SU-DHL-6 (cell line): Measurements from ENCODE around the gene AHSA1.

Experiments
- H2AFZ ChIP-seq: fragments of 200-600 bp; sonication (generic); 2 replicates; pipeline ENCODE4 v1.6.1; 2014; ENCODE audit warnings: low read depth, mild to moderate bottlenecking, moderate library complexity, mixed read lengths, antibody characterized with exemption, low read length; ENCODE audit not compliant: severe bottlenecking
- H3F3A ChIP-seq: fragments of 200-600 bp; shearing (Covaris generic); 2 replicates; pipeline ENCODE4 v1.6.0; 2016; ENCODE audit warnings: antibody characterized with exemption, mild to moderate bottlenecking; ENCODE audit not compliant: insufficient read depth
- H3K27ac ChIP-seq: fragments of 200-600 bp; sonication (generic); 2 replicates; pipeline ENCODE4 v1.5.1; 2016; ENCODE audit warnings: low read depth, mild to moderate bottlenecking, low read length, moderate library complexity, mixed read lengths
- H3K27me3 ChIP-seq: fragments of 200-600 bp; sonication (generic), shearing (Covaris generic); 2 replicates; pipeline ENCODE4 v1.6.0; 2014; ENCODE audit warnings: mild to moderate bottlenecking, low read length
- H3K36me3 ChIP-seq: fragments of 200-600 bp; sonication (generic); 2 replicates; pipeline ENCODE4 v1.6.1; 2014; ENCODE audit warnings: mild to moderate bottlenecking, low read length, mixed read lengths
- H3K4me2 ChIP-seq: fragments of 300-600, 200-600 bp; shearing (Covaris generic), sonication (generic); 2 replicates; pipeline ENCODE4 v1.6.0; 2014; ENCODE audit warnings: low read length, low read depth, mild to moderate bottlenecking; ENCODE audit not compliant: poor library complexity, severe bottlenecking
- H3K4me3 ChIP-seq: fragments of 200-600 bp; sonication (generic); 2 replicates; pipeline ENCODE4 v1.5.1; 2014; ENCODE audit warnings: antibody characterized with exemption, low read length, mild to moderate bottlenecking, mixed read lengths; ENCODE audit not compliant: insufficient read depth, poor library complexity, severe bottlenecking
- H3K79me2 ChIP-seq: fragments of 200-600 bp; sonication (generic); 2 replicates; pipeline ENCODE4 v1.6.1; 2014; ENCODE audit warnings: mild to moderate bottlenecking, low read length, moderate library complexity; ENCODE audit not compliant: insufficient read depth
- H3K9ac ChIP-seq: fragments of 200-600 bp; sonication (generic); 2 replicates; pipeline ENCODE4 v1.7.0; 2014; ENCODE audit warnings: mild to moderate bottlenecking, low read length
- H3K9me2 ChIP-seq: fragments of 200-600 bp; sonication (generic); replicated peaks from 2 replicates; pipeline ENCODE4 v1.6.1; 2014; ENCODE audit warnings: low read length; ENCODE audit not compliant: insufficient read depth
- H3K9me3 ChIP-seq: fragments of 200-600 bp; sonication (generic); 2 replicates; pipeline ENCODE4 v1.6.1; 2014; ENCODE audit warnings: low read length, mixed read lengths; ENCODE audit not compliant: insufficient read depth
- H4K20me1 ChIP-seq: fragments of 200-600 bp; sonication (generic); 2 replicates; pipeline ENCODE4 v1.6.1; 2014; ENCODE audit warnings: low read depth, mild to moderate bottlenecking, antibody characterized with exemption, low read length, moderate library complexity, mixed read lengths
- EZH2phosphoT487 ChIP-seq: fragments of 200-600 bp; sonication (generic), shearing (Covaris generic); conservative IDR thresholded peaks from 2 replicates; pipeline ENCODE4 v1.6.1; 2018; ENCODE audit warnings: mild to moderate bottlenecking, antibody characterized with exemption, low read length, moderate library complexity, mixed read lengths
- TF ChIP-seq, protein P1 (sequence below): fragments of 200-600 bp; sonication (generic); IDR thresholded peaks from one replicate; pipeline ENCODE4 v1.5.1; 2017; ENCODE audit warnings: antibody characterized with exemption, mild to moderate bottlenecking, low read length, moderate library complexity; ENCODE audit not compliant: insufficient read depth, poor library complexity, severe bottlenecking

Gene AHSA1

GRCh38 chr14:77459072-77459723 lies 1.3 kb downstream of the AHSA1 start:
- Histone ChIP-seq H3K9me3 (no peaks in the 10 kb centered on the region), H2AFZ (no peak overlapping the region), H4K20me1 (peaks cover 9% of the 10 kb centered on the region; the same call in 1 of the 2 replicates), H3F3A (peaks cover 9% of the 10 kb centered on the region; the same call in 1 of the 2 replicates), H3K4me3 (peak overlapping the region; percentile 91), H3K9ac (peak overlapping the region; percentile 90), H3K9me2 (no peaks in the 10 kb centered on the region), H3K79me2 (peaks cover 44% of the 10 kb centered on the region), H3K27ac (peak overlapping the region; percentile 82), H3K36me3 (peaks cover 12% of the 10 kb centered on the region), H3K4me2 (peak overlapping the region; percentile 87), H3K27me3 (no peaks in the 10 kb centered on the region)
- TF ChIP-seq, protein P1, sequence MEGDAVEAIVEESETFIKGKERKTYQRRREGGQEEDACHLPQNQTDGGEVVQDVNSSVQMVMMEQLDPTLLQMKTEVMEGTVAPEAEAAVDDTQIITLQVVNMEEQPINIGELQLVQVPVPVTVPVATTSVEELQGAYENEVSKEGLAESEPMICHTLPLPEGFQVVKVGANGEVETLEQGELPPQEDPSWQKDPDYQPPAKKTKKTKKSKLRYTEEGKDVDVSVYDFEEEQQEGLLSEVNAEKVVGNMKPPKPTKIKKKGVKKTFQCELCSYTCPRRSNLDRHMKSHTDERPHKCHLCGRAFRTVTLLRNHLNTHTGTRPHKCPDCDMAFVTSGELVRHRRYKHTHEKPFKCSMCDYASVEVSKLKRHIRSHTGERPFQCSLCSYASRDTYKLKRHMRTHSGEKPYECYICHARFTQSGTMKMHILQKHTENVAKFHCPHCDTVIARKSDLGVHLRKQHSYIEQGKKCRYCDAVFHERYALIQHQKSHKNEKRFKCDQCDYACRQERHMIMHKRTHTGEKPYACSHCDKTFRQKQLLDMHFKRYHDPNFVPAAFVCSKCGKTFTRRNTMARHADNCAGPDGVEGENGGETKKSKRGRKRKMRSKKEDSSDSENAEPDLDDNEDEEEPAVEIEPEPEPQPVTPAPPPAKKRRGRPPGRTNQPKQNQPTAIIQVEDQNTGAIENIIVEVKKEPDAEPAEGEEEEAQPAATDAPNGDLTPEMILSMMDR: peak; percentile 70
- TF ChIP-seq EZH2phosphoT487: no peak

- H3K4me2 ChIP-seq: no peak overlapping the region
- peaks cover 13% of the 10 kb centered on the region for H3F3A ChIP-seq
- H3K9me3 ChIP-seq: no peaks in the 10 kb centered on the region
- TF ChIP-seq, protein P1: no peak
- TF ChIP-seq EZH2phosphoT487: no peak
- H3K27me3 ChIP-seq: no peaks in the 10 kb centered on the region
- H3K36me3 ChIP-seq: peaks cover 15% of the 10 kb centered on the region; the same call in 1 of the 2 replicates
- H4K20me1 ChIP-seq: no peaks in the 10 kb centered on the region
- no peak overlapping the region for H3K27ac ChIP-seq
- no peaks in the 10 kb centered on the region for H3K79me2 ChIP-seq
- no peaks in the 10 kb centered on the region for H3K9me2 ChIP-seq
- no peak overlapping the region for H3K9ac ChIP-seq
- H3K4me3 ChIP-seq: no peak overlapping the region
- no peak overlapping the region for H2AFZ ChIP-seq
These were observed 9.9 kb downstream of the AHSA1 start for GRCh38 chr14:77467801-77468200.

DNA sequence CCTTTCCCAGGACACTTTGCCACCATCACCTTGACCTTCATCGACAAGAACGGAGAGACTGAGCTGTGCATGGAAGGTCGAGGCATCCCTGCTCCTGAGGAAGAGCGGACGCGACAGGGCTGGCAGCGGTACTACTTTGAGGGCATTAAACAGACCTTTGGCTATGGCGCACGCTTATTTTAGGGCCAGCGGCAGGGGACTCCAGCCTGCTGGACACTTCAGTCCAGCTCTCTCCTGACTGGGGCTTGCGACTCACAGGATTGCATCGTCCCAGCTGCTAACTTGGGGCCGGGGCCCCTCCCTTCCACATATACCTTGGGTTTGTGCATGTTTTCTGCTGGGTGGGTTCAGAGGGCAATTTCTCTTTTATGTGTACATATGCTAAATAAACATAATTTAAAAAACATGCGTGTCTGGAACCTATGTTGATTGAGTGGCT lies 11.2 kb downstream of the AHSA1 start:
- Histone ChIP-seq H3K27me3 (no peaks in the 10 kb centered on the region), H3K9ac (no peak overlapping the region), H3F3A (peaks cover 13% of the 10 kb centered on the region), H3K79me2 (no peaks in the 10 kb centered on the region), H2AFZ (no peak overlapping the region), H3K9me3 (no peaks in the 10 kb centered on the region), H4K20me1 (no peaks in the 10 kb centered on the region), H3K27ac (no peak overlapping the region), H3K9me2 (no peaks in the 10 kb centered on the region), H3K4me3 (no peak overlapping the region), H3K4me2 (no peak overlapping the region), H3K36me3 (peaks cover 15% of the 10 kb centered on the region; the same call in 1 of the 2 replicates)
- TF ChIP-seq, protein P1: no peak
- no peak for TF ChIP-seq EZH2phosphoT487
